Heart right ventricle (tissue), 16 donors: Measurements from ENCODE around the gene GCSAML. TPM values are rescaled to one million over a fixed set of nuclear protein-coding genes. Genes with fewer than 3 reads are reported as not detected.

Source experiments
- ATAC-seq, 8 donors: fragments of 200-7000 bp; cut with Tn5 transposase; one replicate each; pipeline ENCODE4 v1.9.1; 2020; ENCODE audit warnings: mild to moderate bottlenecking in 8 of 8, moderate library complexity in 8 of 8, moderate number of reproducible peaks in 1 of 8
- DNase-seq, 2 donors: peaks; one replicate each; pipeline ENCODE4 v3.0.0-alpha.2; 2020
- H3K27ac ChIP-seq, 10 donors: fragments of 200-600 bp; sonication (generic) in 2 of 10; one replicate each; pipeline versions ENCODE4 v1.5.0 to v1.8.0; 2020 to 2022; ENCODE audit warnings: mild to moderate bottlenecking in 3 of 10
- H3K27me3 ChIP-seq, 7 donors: fragments of 200-600 bp; one replicate each; pipeline ENCODE4 v1.8.0; 2021 to 2022; ENCODE audit warnings: mild to moderate bottlenecking in 2 of 7
- H3K36me3 ChIP-seq, 9 donors: fragments of 200-600 bp; sonication (generic) in 1 of 9; one replicate each; pipeline versions ENCODE4 v1.5.0 to v1.8.0; 2020 to 2022; ENCODE audit warnings: mild to moderate bottlenecking in 2 of 9
- H3K4me1 ChIP-seq, 9 donors: fragments of 200-600 bp; sonication (generic) in 1 of 9; one replicate each; pipeline versions ENCODE4 v1.5.0 to v1.8.0; 2020 to 2022; ENCODE audit warnings: mild to moderate bottlenecking in 4 of 9
- H3K4me3 ChIP-seq, 10 donors: fragments of 200-600 bp; sonication (generic) in 2 of 10; one replicate each; pipeline versions ENCODE4 v1.5.0 to v1.8.0; 2020 to 2022; ENCODE audit warnings: mild to moderate bottlenecking in 7 of 10, moderate library complexity in 2 of 10
- H3K9me3 ChIP-seq, 11 donors: fragments of 200-600 bp in 10 of 11; sonication (generic) in 2 of 11; one replicate each; pipeline versions ENCODE4 v1.5.0 to v1.8.0; 2013 to 2022; ENCODE audit warnings: mild to moderate bottlenecking in 2 of 11, control low read depth in 1 of 11, moderate library complexity in 1 of 11
- CTCF ChIP-seq, 9 donors: fragments of 200-600 bp; sonication (generic) in 2 of 9; IDR thresholded peaks; one replicate each; pipeline versions ENCODE4 v1.5.0 to v1.8.0; 2021 to 2022; ENCODE audit warnings: antibody characterized with exemption in 9 of 9, mild to moderate bottlenecking in 5 of 9, moderate library complexity in 1 of 9
- WGBS, 2 donors: extraction: QIAGEN DNeasy Blood & Tissue Kit; methylation state at CpG; one replicate each; pipeline ENCODE4 v1.1.7; 2013; ENCODE audit warnings: inconsistent platforms in 1 of 2; 5-methylcytosine and 5-hydroxymethylcytosine counted together
- intact Hi-C, 10 donors: fragments of 100-400 bp; cut with DNase I; formaldehyde crosslinking; loops; one replicate each; pipeline versions ENCODE4 v1.11.1 to v1.14.2; 2022
- polyA plus RNA-seq, 2 donors: library from polyadenylated mRNA; stranded (reverse); fragments of 200-250 nt; gene quantifications; one replicate each; pipeline ENCODE4 v1.2.3, GENCODE V29; 2013
- total RNA-seq, 10 donors: library from RNA; stranded (reverse); fragmentation: NEBNext Ultra II Directional in 3 of 10; extraction: Animal tissue kit (Norgen Biotek cat#: 25700) in 3 of 10; gene quantifications; one replicate each; pipeline versions ENCODE4 v1.2.1 to v1.2.4, GENCODE V29; 2021 to 2023
- donor health status: Arrhythmogenic right ventricular cardiomyopathy.
- donor health status: ischemic (EF 13 %, LVEDD 7.1; RV severe dilation, severe dysfunction).
- donor health status: healthy with polysubstance abuse.
- donor health status: DM: no; HTN: yes; CAD: no.
- donor health status: DM: no; HTN: no; CAD: no.
- donor health status: ischemic (EF 25% LVEDD 6.9; RV normal size, moderate dysfunction).
- donor health status: ischemic (EF 25% LVEDD 5.7; RV mildly dilated, moderate dysfunction).
- donor health status: healthy.
- donor health status: DM: yes; HTN: yes; CAD: no.
- donor health status: Ischemic cardiomyopathy.
- donor health status: ischemic (EF 35%, LVEDD 5.7; RV mildly dilated, moderate dysfunction).
- donor health status: nonischemic (EF 11% LVEDD 7.7; RV severe dilation, severe dysfunction).
- donor health status: DM: yes; HTN: yes; CAD: no.
- donor health status: PGD.
- donor health status: ischemic (EF 29% LVEDD 5.4; RV normal size, mild dysfunction).
- donor health status: nonischemic (EF 23%, LVEDD 6.1; RV moderate dilation, normal function).

Gene GCSAML
- total and polyA plus RNA-seq, 12 donors: under 0.01 to 0.44 (median 0.13) TPM; not detected in 8

GRCh38 chr1:247551721-247552120, 2.8 kb downstream of the GCSAML start:
- Histone ChIP-seq H3K9me3 (no peaks in the 10 kb centered on the region), H3K4me3 (no peak overlapping the region), H3K27me3 (peaks cover 0 to 4% (median 0%) of the 10 kb centered on the region in 7 donors), H3K27ac (no peak overlapping the region), H3K4me1 (peaks cover 0 to 9% (median 0%) of the 10 kb centered on the region in 9 donors), H3K36me3 (no peaks in the 10 kb centered on the region)
- ATAC-seq: no peak
- DNase-seq: no peak
- 17 to 22% methylated on average over 1 of the region's 1 CpG for WGBS, 2 donors
- no peak for TF ChIP-seq CTCF (IDR thresholded peaks at IDR 0.05)
- intact Hi-C loops: no loop called here

- ATAC-seq: no peak
- H3K27me3 ChIP-seq: peaks cover 0 to 4% (median 0%) of the 10 kb centered on the region in 7 donors
- intact Hi-C loops: no loop called here
- H3K4me3 ChIP-seq: no peak overlapping the region
- no peak for TF ChIP-seq CTCF (IDR thresholded peaks at IDR 0.05)
- no peak for DNase-seq
- H3K9me3 ChIP-seq: no peaks in the 10 kb centered on the region
- no peak overlapping the region for H3K27ac ChIP-seq
- no peaks in the 10 kb centered on the region for H3K36me3 ChIP-seq
- 62 to 74% methylated on average over 2 of the region's 2 CpGs for WGBS, 2 donors
- peaks cover 0 to 9% (median 0%) of the 10 kb centered on the region in 9 donors for H3K4me1 ChIP-seq
Measured at GRCh38 chr1:247552231-247552630, 3.3 kb downstream of the GCSAML start.

GRCh38 chr1:247557926-247558674, 9.2 kb downstream of the GCSAML start:
- Histone ChIP-seq H3K27me3 (no peaks in the 10 kb centered on the region), H3K4me1 (no peaks in the 10 kb centered on the region), H3K9me3 (no peaks in the 10 kb centered on the region), H3K4me3 (no peak overlapping the region), H3K27ac (no peak overlapping the region), H3K36me3 (no peaks in the 10 kb centered on the region)
- intact Hi-C loops: no loop called here
- TF ChIP-seq CTCF (IDR thresholded peaks at IDR 0.05): no peak
- ATAC-seq: no peak
- DNase-seq: no peak
- WGBS, 2 donors: 67 to 72% methylated on average over 2 of the region's 2 CpGs

GRCh38 chr1:247561711-247562110, 12.8 kb downstream of the GCSAML start:
- no peaks in the 10 kb centered on the region for H3K4me1 ChIP-seq
- intact Hi-C loops: no loop called here
- no peak for DNase-seq
- H3K4me3 ChIP-seq: no peak overlapping the region
- H3K36me3 ChIP-seq: no peaks in the 10 kb centered on the region
- H3K9me3 ChIP-seq: no peaks in the 10 kb centered on the region
- WGBS, 2 donors: 69 to 72% methylated on average over 10 of the region's 10 CpGs
- H3K27ac ChIP-seq: no peak overlapping the region
- H3K27me3 ChIP-seq: no peaks in the 10 kb centered on the region
- TF ChIP-seq CTCF (IDR thresholded peaks at IDR 0.05): no peak
- no peak for ATAC-seq
